ENCODE measurements around the gene PITPNC1. TPM values are rescaled to one million over a fixed set of nuclear protein-coding genes. Genes with fewer than 3 reads are reported as not detected.

PITPNC1 gene
- total and polyA plus RNA-seq, 2 of the 13 experiments (the other 11 are each of a cell fraction or from before 2014, with no cell fraction given): 4.1 to 5.7 TPM

GRCh38 chr17:67365738-67366192 lies 11.3 kb upstream of the PITPNC1 start:
- no peak overlapping the region for H2AFZ ChIP-seq (ENCODE audit: low read length)
- TF ChIP-seq AFF4 (CRISPR knock-in tag; IDR thresholded peaks at IDR 0.05) (0 out of 2 replicates have a peak, but pooled peaks have one; percentile 4), YY1 (IDR thresholded peaks at IDR 0.05; ENCODE audit: insufficient read depth, insufficient replicate concordance, low read depth, low read length) (no peak), ZBTB14 (CRISPR knock-in tag; IDR thresholded peaks at IDR 0.05) (no peak), GPN1 (CRISPR knock-in tag; IDR thresholded peaks at IDR 0.05; ENCODE audit: borderline replicate concordance) (no peak), ZNF776 (CRISPR knock-in tag; IDR thresholded peaks at IDR 0.05) (no peak), HOMEZ (CRISPR knock-in tag; IDR thresholded peaks at IDR 0.05; ENCODE audit: low read depth) (peak; percentile 10; the same call in 1 of the 2 replicates), ZNF83 (CRISPR knock-in tag; IDR thresholded peaks at IDR 0.05; ENCODE audit: borderline replicate concordance) (no peak), HNRNPH1 (optimal IDR thresholded peaks at IDR 0.05; ENCODE audit: low read depth, low read length) (no peak), HCFC1 (IDR thresholded peaks at IDR 0.05; ENCODE audit: low read depth, low read length) (no peak), NFIB (CRISPR knock-in tag; IDR thresholded peaks at IDR 0.05; ENCODE audit: borderline replicate concordance) (no peak), ZNF549 (CRISPR knock-in tag; IDR thresholded peaks at IDR 0.05) (no peak), ZNF788 (CRISPR knock-in tag; IDR thresholded peaks at IDR 0.05; ENCODE audit: borderline replicate concordance) (no peak), CENPBD1 (CRISPR knock-in tag; IDR thresholded peaks at IDR 0.05; ENCODE audit: borderline replicate concordance, low read depth) (no peak), HOXD1 (CRISPR knock-in tag; IDR thresholded peaks at IDR 0.05) (no peak)

More at GRCh38 chr17:67365738-67366192, 11.3 kb upstream of the PITPNC1 start:
- no peak for FAIRE-seq
- ATAC-seq: peak; percentile 65
- H3K9ac ChIP-seq (ENCODE audit: insufficient read depth, low read depth, low read length): peak overlapping the region; percentile 98
- H3K4me3 ChIP-seq (replicated peaks in 1 of 3; ENCODE audit: insufficient read depth in 1 of 3, low read depth in 2 of 3, low read length in 3 of 3): peak overlapping the region; percentile 86 to 99 (median 90)
- peaks cover 56% of the 10 kb centered on the region for H3K79me2 ChIP-seq (ENCODE audit: insufficient read depth, low read length)
- H3K27ac ChIP-seq (ENCODE audit: extremely low read length, insufficient read depth, low read length): peak overlapping the region; percentile 82
- in situ Hi-C loops (cut with HindIII; ENCODE audit: extremely low pct_ligation_motif_present, low pct_unique_long_range_greater_than_20kb): no loop called here
- no TSS peak for BruUV-seq (replicated peaks)
- ChIA-PET POLR2A (interaction anchor here (0.8 to 2.3 kb wide), 4 partner anchors 13 to 352 kb away, joined by 3 to 12 read pairs (median 4); partner anchors contain the start of gene NOL11), CTCF (ENCODE audit: low intra/inter-chr PET ratio, low total read pairs) (no interaction called here)
- no peaks in the 10 kb centered on the region; a peak in 1 of 5 replicates for H3K27me3 ChIP-seq (ENCODE audit: control insufficient read depth in 1 of 2, insufficient read depth in 2 of 2, low read length in 2 of 2)
- intact Hi-C loops (cut with micrococcal nuclease; ENCODE audit: unreplicated experiment): loop anchor here (1.0 to 10.0 kb wide), 2 partner anchors 13 to 121 kb away; partner anchors contain the start of gene HELZ
- H3K4me2 ChIP-seq (ENCODE audit: low read depth, low read length): peak overlapping the region; percentile 71
- peaks cover under 1 to 18% of the 10 kb centered on the region in 2 experiments for H3K36me3 ChIP-seq (replicated peaks in 1 of 2; ENCODE audit: control insufficient read depth in 1 of 2, insufficient read depth in 2 of 2, low read length in 2 of 2)
- peaks cover 36% of the 10 kb centered on the region for H4K20me1 ChIP-seq (ENCODE audit: insufficient read depth, low read length)
- DNase-seq (ENCODE audit: low spot score): peak; percentile 61
- H3K4me1 ChIP-seq (ENCODE audit: insufficient read depth, low read length): peaks cover 50% of the 10 kb centered on the region
- 1% methylated on average over 11 of the region's 11 CpGs for WGBS (ENCODE audit: low lambda C conversion rate)
- no peaks in the 10 kb centered on the region for H3K9me3 ChIP-seq (ENCODE audit: low read length)
